Measurements from ENCODE around the gene KIF18B.

KIF18B gene

GRCh38 chr17:44930667-44931066, 16.9 kb downstream of the KIF18B start:
- TF ChIP-seq, protein P1, sequence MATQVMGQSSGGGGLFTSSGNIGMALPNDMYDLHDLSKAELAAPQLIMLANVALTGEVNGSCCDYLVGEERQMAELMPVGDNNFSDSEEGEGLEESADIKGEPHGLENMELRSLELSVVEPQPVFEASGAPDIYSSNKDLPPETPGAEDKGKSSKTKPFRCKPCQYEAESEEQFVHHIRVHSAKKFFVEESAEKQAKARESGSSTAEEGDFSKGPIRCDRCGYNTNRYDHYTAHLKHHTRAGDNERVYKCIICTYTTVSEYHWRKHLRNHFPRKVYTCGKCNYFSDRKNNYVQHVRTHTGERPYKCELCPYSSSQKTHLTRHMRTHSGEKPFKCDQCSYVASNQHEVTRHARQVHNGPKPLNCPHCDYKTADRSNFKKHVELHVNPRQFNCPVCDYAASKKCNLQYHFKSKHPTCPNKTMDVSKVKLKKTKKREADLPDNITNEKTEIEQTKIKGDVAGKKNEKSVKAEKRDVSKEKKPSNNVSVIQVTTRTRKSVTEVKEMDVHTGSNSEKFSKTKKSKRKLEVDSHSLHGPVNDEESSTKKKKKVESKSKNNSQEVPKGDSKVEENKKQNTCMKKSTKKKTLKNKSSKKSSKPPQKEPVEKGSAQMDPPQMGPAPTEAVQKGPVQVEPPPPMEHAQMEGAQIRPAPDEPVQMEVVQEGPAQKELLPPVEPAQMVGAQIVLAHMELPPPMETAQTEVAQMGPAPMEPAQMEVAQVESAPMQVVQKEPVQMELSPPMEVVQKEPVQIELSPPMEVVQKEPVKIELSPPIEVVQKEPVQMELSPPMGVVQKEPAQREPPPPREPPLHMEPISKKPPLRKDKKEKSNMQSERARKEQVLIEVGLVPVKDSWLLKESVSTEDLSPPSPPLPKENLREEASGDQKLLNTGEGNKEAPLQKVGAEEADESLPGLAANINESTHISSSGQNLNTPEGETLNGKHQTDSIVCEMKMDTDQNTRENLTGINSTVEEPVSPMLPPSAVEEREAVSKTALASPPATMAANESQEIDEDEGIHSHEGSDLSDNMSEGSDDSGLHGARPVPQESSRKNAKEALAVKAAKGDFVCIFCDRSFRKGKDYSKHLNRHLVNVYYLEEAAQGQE (IDR thresholded peaks at IDR 0.05; ENCODE audit: insufficient read depth in 1 of 2, low read depth in 2 of 2, low read length in 2 of 2), result no peak

- TF ChIP-seq TAF1 (IDR thresholded peaks at IDR 0.05; ENCODE audit: borderline replicate concordance, insufficient read depth, low read length) (no peak), POLR2AphosphoS5 (IDR thresholded peaks at IDR 0.05; ENCODE audit: low read depth, low read length) (no peak), FOXP2 (optimal IDR thresholded peaks at IDR 0.05; ENCODE audit: borderline replicate concordance, extremely low read depth, extremely low read length, insufficient read depth) (no peak), SIN3A (IDR thresholded peaks at IDR 0.05; ENCODE audit: borderline replicate concordance, insufficient read depth, low read length) (no peak)
- TF ChIP-seq, protein P1 (IDR thresholded peaks at IDR 0.05; ENCODE audit: insufficient read depth in 1 of 2, low read depth in 2 of 2, low read length in 2 of 2), result no peak
These were observed 18.4 kb downstream of the KIF18B start for GRCh38 chr17:44928950-44929720.

DNA sequence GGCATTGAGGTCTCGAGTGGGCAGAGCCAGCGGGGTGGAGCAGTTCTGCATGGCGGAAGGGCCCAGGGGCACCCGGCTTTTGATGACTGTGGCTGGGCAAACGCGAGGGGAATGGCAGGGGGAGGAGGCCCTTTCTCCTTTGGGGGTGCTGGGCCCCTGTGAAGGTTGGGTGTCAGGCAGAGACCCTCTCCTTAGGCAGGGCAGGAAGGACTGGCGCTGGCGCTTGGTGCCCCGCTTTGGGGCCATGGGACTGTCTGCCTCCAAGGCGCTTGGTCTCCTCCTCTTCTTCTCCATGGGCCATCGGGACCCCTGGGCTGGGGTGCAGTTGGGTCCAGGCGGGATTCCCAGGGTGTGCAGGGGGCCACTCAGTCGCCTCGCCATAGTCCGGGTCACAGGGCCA, 19.4 kb downstream of the KIF18B start:
- TF ChIP-seq SIN3A (IDR thresholded peaks at IDR 0.05; ENCODE audit: borderline replicate concordance, insufficient read depth, low read length) (no peak), TAF1 (IDR thresholded peaks at IDR 0.05; ENCODE audit: borderline replicate concordance, insufficient read depth, low read length) (no peak), FOXP2 (optimal IDR thresholded peaks at IDR 0.05; ENCODE audit: borderline replicate concordance, extremely low read depth, extremely low read length, insufficient read depth) (no peak), POLR2AphosphoS5 (IDR thresholded peaks at IDR 0.05; ENCODE audit: low read depth, low read length) (no peak)
- TF ChIP-seq, protein P1 (IDR thresholded peaks at IDR 0.05; ENCODE audit: insufficient read depth in 1 of 2, low read depth in 2 of 2, low read length in 2 of 2), result no peak

DNA sequence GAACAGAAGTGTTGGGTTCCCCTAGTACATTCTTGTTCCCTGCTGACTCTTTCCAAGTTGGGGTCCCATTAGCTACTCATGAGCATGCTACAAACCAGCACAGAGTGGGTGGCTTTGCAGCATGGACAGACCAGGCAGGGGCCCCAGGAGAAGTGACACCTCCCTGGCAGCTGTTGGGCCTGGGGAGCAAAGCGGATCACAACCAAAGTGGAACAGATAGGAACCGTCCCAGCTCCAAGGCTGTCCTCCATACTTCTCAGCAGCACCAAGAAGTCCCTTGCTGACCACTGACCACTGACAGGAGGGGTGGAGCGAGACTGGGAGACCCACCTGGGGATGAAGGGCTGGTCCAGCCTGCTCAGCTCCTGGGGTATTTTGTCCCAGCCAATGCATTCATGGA, 19.9 kb downstream of the KIF18B start:
- TF ChIP-seq POLR2AphosphoS5 (IDR thresholded peaks at IDR 0.05; ENCODE audit: low read depth, low read length), result no peak

GRCh38 chr17:44926821-44927525, 20.6 kb downstream of the KIF18B start:
- TF ChIP-seq POLR2AphosphoS5 (IDR thresholded peaks at IDR 0.05; ENCODE audit: low read depth, low read length) (no peak), SIN3A (IDR thresholded peaks at IDR 0.05; ENCODE audit: borderline replicate concordance, insufficient read depth, low read length) (no peak), TAF1 (IDR thresholded peaks at IDR 0.05; ENCODE audit: borderline replicate concordance, insufficient read depth, low read length) (no peak), FOXP2 (optimal IDR thresholded peaks at IDR 0.05; ENCODE audit: borderline replicate concordance, extremely low read depth, extremely low read length, insufficient read depth) (no peak)
- TF ChIP-seq, protein P1 (IDR thresholded peaks at IDR 0.05; ENCODE audit: insufficient read depth in 1 of 2, low read depth in 2 of 2, low read length in 2 of 2), result no peak

Measured in PFSK-1 (cell line).